Pancreas (tissue), 10 donors: ENCODE data around the gene SLC2A6. TPM values are rescaled to one million over a fixed set of nuclear protein-coding genes. Genes with fewer than 3 reads are reported as not detected.
A peak's percentile ranks its signal among the peaks of the same experiment; 100 is the strongest.

Experiments
- ATAC-seq, 4 donors: fragments of 200-7000 bp; cut with Tn5 transposase; one replicate each; pipeline versions ENCODE4 v1.8.0 to v1.9.1; 2020; ENCODE audit warnings: mild to moderate bottlenecking in 4 of 4, moderate library complexity in 4 of 4
- DNase-seq, 6 donors: peaks; one replicate each; pipeline ENCODE4 v3.0.0-alpha.2; 2020
- FAIRE-seq: peaks from 2 replicates; lab custom pipeline; 2012; peaks lifted over from hg19 to GRCh38; lab: Jason Lieb, UNC
- H3K27ac ChIP-seq, 4 donors: fragments of 200-600 bp; sonication (generic); 1 replicate in 3 of 4; 2 replicates in 1 of 4; pipeline versions ENCODE4 v1.5.0 to v1.8.0; 2020
- H3K27me3 ChIP-seq, 4 donors: fragments of 200-600 bp; one replicate each; pipeline ENCODE4 v1.8.0; 2021
- H3K36me3 ChIP-seq, 3 donors: fragments of 200-600 bp; sonication (generic) in 1 of 3; one replicate each; pipeline versions ENCODE4 v1.5.0 to v1.8.0; 2020 to 2021
- H3K4me1 ChIP-seq, 3 donors: fragments of 200-600 bp; one replicate each; pipeline ENCODE4 v1.8.0; 2021
- H3K4me3 ChIP-seq, 4 donors: fragments of 200-600 bp; sonication (generic) in 2 of 4; one replicate each; pipeline versions ENCODE4 v1.5.0 to v1.8.0; 2020 to 2021
- H3K9me3 ChIP-seq, 4 donors: fragments of 200-600 bp; one replicate each; pipeline ENCODE4 v1.8.0; 2021
- WGBS, 2 donors: extraction: QIAGEN DNeasy Blood & Tissue Kit; methylation state at CpG; one replicate each; pipeline ENCODE4 v1.1.7; 2013; 5-methylcytosine and 5-hydroxymethylcytosine counted together
- intact Hi-C, 3 donors: fragments of 100-400 bp; cut with DNase I; formaldehyde crosslinking; loops; one replicate each; pipeline versions ENCODE4 v1.11.1 to v1.14.2; 2022
- polyA plus RNA-seq, 2 donors: library from polyadenylated mRNA; stranded (reverse); fragments of 200-250 nt; gene quantifications; one replicate each; pipeline ENCODE4 v1.2.3, GENCODE V29; 2013
- total RNA-seq, 6 donors: library from RNA; stranded (reverse); fragmentation: NEBNext Ultra II Directional in 4 of 6; extraction: Animal tissue kit (Norgen Biotek cat#: 25700) in 4 of 6; gene quantifications; one replicate each; pipeline versions ENCODE4 v1.2.1 to v1.2.4, GENCODE V29; 2021 to 2023
- TF ChIP-seq, protein P1 (sequence below), 4 donors: fragments of 200-600 bp; sonication (generic) in 3 of 4; IDR thresholded peaks; one replicate each; pipeline versions ENCODE4 v1.5.0 to v1.8.0; 2021; ENCODE audit warnings: antibody characterized with exemption in 4 of 4
- donor health status: healthy with polysubstance abuse.
- donor health status: DM: no; HTN: no; CAD: no; lungs with moderate emphysema.
- donor health status: DM: no; HTN: no; CAD: no.
- donor health status: control.
- donor health status: control.
- donor health status: Bipolar disorder and iron deficiency.
- donor health status: DM: yes; HTN: yes; CAD: no.
- donor health status: DM: no; HTN: no; CAD: no.
- donor health status: DM: no; HTN: no; CAD: no.
- donor health status: DM: yes; HTN: yes; CAD: no.

SLC2A6 gene
- total and polyA plus RNA-seq, 8 donors, result 1.1 to 6.7 (median 3.9) TPM

DNA sequence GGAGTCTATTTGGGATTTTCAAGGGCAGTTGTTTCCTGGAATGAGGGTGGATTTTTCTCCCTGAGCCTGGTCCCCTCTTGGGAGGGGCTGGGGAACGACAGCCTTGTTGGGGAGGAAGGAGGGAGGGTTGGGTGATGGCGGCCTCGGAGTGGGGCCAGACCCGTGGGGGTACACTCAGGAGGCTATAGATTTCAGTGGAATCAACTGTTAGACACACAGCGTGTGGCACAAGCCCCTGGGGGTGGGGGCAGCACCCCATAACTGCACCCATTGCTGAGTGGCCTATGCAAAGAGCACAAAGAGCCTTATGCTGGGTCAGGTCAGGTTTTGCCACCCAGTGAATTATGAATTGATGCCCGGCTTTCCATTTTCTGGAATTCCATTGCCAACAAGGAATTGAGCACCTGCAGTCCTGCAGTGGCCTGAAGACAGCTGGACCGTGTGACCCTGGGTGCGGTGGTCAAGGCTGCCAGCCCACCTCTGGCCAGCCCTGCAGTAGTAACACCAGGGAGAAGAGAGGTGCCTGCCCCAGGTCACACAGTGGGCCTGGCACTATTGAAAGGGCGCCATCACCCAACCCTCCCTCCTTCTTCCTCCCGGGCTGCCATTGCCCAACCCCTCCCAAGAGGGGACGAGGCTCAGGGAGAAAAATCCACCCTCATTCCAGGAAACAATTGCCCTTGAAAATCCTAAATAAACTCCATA is 37.5 kb upstream of the SLC2A6 start:
- Histone ChIP-seq H3K4me3 (no peak overlapping the region), H3K36me3 (no peaks in the 10 kb centered on the region), H3K9me3 (no peaks in the 10 kb centered on the region), H3K4me1 (no peaks in the 10 kb centered on the region), H3K27me3 (no peaks in the 10 kb centered on the region), H3K27ac (no peak overlapping the region)
- WGBS, 2 donors, result 76 to 79% methylated on average over 11 of the region's 11 CpGs
- TF ChIP-seq, protein P1, sequence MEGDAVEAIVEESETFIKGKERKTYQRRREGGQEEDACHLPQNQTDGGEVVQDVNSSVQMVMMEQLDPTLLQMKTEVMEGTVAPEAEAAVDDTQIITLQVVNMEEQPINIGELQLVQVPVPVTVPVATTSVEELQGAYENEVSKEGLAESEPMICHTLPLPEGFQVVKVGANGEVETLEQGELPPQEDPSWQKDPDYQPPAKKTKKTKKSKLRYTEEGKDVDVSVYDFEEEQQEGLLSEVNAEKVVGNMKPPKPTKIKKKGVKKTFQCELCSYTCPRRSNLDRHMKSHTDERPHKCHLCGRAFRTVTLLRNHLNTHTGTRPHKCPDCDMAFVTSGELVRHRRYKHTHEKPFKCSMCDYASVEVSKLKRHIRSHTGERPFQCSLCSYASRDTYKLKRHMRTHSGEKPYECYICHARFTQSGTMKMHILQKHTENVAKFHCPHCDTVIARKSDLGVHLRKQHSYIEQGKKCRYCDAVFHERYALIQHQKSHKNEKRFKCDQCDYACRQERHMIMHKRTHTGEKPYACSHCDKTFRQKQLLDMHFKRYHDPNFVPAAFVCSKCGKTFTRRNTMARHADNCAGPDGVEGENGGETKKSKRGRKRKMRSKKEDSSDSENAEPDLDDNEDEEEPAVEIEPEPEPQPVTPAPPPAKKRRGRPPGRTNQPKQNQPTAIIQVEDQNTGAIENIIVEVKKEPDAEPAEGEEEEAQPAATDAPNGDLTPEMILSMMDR (IDR thresholded peaks at IDR 0.05), result no peak
- intact Hi-C loops, result no loop called here
- no peak for ATAC-seq
- FAIRE-seq, result no peak
- DNase-seq, result peak in 2 of 6 donors; percentile 14 to 35

DNA sequence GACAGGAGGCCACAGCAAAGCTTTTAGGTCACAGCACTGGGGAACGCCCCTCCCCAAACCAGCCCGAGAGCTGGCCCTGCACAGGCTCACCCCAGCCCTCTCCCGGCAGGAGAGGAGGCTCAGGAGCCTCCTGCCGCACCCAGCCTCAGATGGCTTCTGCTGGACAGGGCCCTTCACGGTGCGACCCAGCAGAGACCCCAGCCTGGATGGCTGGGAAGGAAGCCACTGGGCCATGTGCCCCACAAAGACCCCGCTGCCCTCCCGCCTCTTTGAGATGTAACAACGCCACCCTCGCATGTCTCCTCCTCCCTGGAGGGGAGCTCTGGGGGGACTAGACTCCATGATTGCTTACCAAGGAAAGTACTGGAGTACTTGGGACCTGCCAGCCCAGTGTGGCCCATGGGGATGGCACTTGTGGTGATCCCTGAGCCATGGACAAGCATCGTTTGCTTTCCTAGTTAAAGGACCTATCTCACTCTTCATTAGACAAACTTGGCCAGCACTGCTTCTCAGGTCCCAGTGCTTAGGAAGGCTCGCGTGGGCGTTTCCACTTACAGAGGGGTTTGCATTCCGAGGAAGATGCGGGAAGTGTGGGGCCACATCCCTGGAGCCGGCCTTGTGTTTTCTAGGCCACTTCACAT is 36.8 kb upstream of the SLC2A6 start:
- Histone ChIP-seq H3K27ac (no peak overlapping the region), H3K4me3 (no peak overlapping the region), H3K9me3 (no peaks in the 10 kb centered on the region), H3K36me3 (no peaks in the 10 kb centered on the region), H3K27me3 (no peaks in the 10 kb centered on the region), H3K4me1 (no peaks in the 10 kb centered on the region)
- ATAC-seq (no peak), DNase-seq (peak in 1 of 6 donors; percentile 17), FAIRE-seq (no peak)
- intact Hi-C loops, result no loop called here
- 89 to 90% methylated on average over 17 of the region's 17 CpGs for WGBS, 2 donors
- TF ChIP-seq, protein P1 (IDR thresholded peaks at IDR 0.05), result no peak

DNA sequence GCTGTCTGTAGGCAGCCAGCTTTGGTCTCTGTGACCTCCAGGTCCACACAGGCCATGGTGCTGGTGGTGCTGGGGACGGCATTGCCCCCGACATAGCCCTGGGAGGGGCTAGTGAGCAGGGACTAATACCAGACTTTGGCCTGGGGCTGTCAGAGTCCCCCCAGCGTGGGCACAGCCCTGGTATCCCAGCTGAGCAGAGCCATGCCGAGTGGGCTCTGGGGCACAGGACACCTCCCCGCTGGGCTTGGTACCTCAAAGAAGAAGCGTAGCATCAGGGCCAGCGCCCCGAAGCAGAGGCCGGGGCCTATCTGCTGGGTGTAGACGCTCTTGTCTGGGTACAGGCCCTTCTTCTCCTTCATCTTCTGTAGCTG is 36.3 kb upstream of the SLC2A6 start:
- DNase-seq (peak in 2 of 6 donors; percentile 20 to 46), ATAC-seq (no peak), FAIRE-seq (no peak)
- intact Hi-C loops, result no loop called here
- 85 to 89% methylated on average over 10 of the region's 10 CpGs for WGBS, 2 donors
- H3K27me3 ChIP-seq, result no peaks in the 10 kb centered on the region
- TF ChIP-seq, protein P1 (IDR thresholded peaks at IDR 0.05), result no peak
- no peaks in the 10 kb centered on the region for H3K4me1 ChIP-seq
- no peaks in the 10 kb centered on the region for H3K36me3 ChIP-seq
- H3K9me3 ChIP-seq, result no peaks in the 10 kb centered on the region
- no peak overlapping the region for H3K4me3 ChIP-seq
- no peak overlapping the region for H3K27ac ChIP-seq

GRCh38 chr9:133514460-133515239 is 35.8 kb upstream of the SLC2A6 start:
- Histone ChIP-seq H3K9me3 (no peaks in the 10 kb centered on the region), H3K36me3 (no peaks in the 10 kb centered on the region), H3K27me3 (no peaks in the 10 kb centered on the region), H3K27ac (no peak overlapping the region), H3K4me1 (peaks cover 0 to 4% (median 0%) of the 10 kb centered on the region in 3 donors), H3K4me3 (no peak overlapping the region)
- no peak for FAIRE-seq
- intact Hi-C loops, result no loop called here
- peak in 2 of 6 donors; percentile 38 to 59 for DNase-seq
- TF ChIP-seq, protein P1 (IDR thresholded peaks at IDR 0.05), result no peak
- 46 to 47% methylated on average over 14 of the region's 14 CpGs for WGBS, 2 donors
- ATAC-seq, result peak in 2 of 4 donors; percentile 6 to 38
